ENCODE data around the gene LANCL2. TPM values are rescaled to one million over a fixed set of nuclear protein-coding genes. Genes with fewer than 3 reads are reported as not detected.
"Not testable (repeated sequence)": the region's sequence is repeated elsewhere in the genome, so short reads cannot be mapped to it uniquely, and the experiment has no call there.

LANCL2 gene
- total RNA-seq, 1 experiment from 2014 or later, result 18.5 TPM

- BruUV-seq (replicated peaks), result no TSS peak
- no peak for DNase-seq
- Mint-ChIP-seq H3K4me3 (ENCODE audit: unreplicated experiment) (no peak overlapping the region), H3K4me1 (ENCODE audit: low read depth, unreplicated experiment) (peaks cover 10% of the 10 kb centered on the region), H3K9me3 (ENCODE audit: unreplicated experiment) (no peaks in the 10 kb centered on the region), H3K36me3 (ENCODE audit: insufficient read depth, unreplicated experiment) (no peaks in the 10 kb centered on the region), H3K27ac (ENCODE audit: unreplicated experiment) (no peak overlapping the region), H3K27me3 (ENCODE audit: insufficient read depth, unreplicated experiment) (no peaks in the 10 kb centered on the region)
- no peak overlapping the region for H3K4me3 ChIP-seq (ENCODE audit: low read depth, low read length)
- no peaks in the 10 kb centered on the region; the same call in 1 of the 2 replicates for H3K4me1 ChIP-seq
- ChIA-PET CTCF (no interaction called here), POLR2A (no interaction called here)
- no peak for TF ChIP-seq CTCF (IDR thresholded peaks at IDR 0.05; ENCODE audit: insufficient read depth in 1 of 2, low read depth in 1 of 2, low read length in 1 of 2, severe bottlenecking in 1 of 2, unreplicated experiment in 1 of 2)
- H3K27me3 ChIP-seq (replicated peaks; ENCODE audit: control insufficient read depth, insufficient read depth, low read length), result no peaks in the 10 kb centered on the region
- intact Hi-C loops (cut with micrococcal nuclease; ENCODE audit: unreplicated experiment), result no loop called here
- H3K36me3 ChIP-seq (ENCODE audit: control insufficient read depth, insufficient read depth, low read length), result no peaks in the 10 kb centered on the region
- H3K9me3 ChIP-seq, result no peaks in the 10 kb centered on the region
These were observed 46.7 kb downstream of the LANCL2 start for GRCh38 chr7:55411844-55412243.

- Histone ChIP-seq H3K36me3 (ENCODE audit: control insufficient read depth, insufficient read depth, low read length) (no peaks in the 10 kb centered on the region), H3K4me3 (ENCODE audit: low read depth, low read length) (no peak overlapping the region), H3K27me3 (replicated peaks; ENCODE audit: control insufficient read depth, insufficient read depth, low read length) (no peaks in the 10 kb centered on the region), H3K4me1 (no peaks in the 10 kb centered on the region; the same call in 1 of the 2 replicates), H3K9me3 (no peaks in the 10 kb centered on the region)
- no TSS peak for BruUV-seq (replicated peaks)
- Mint-ChIP-seq H3K27ac (ENCODE audit: unreplicated experiment) (no peak overlapping the region), H3K4me3 (ENCODE audit: unreplicated experiment) (no peak overlapping the region), H3K4me1 (ENCODE audit: low read depth, unreplicated experiment) (no peaks in the 10 kb centered on the region), H3K9me3 (ENCODE audit: unreplicated experiment) (no peaks in the 10 kb centered on the region), H3K27me3 (ENCODE audit: insufficient read depth, unreplicated experiment) (no peaks in the 10 kb centered on the region), H3K36me3 (ENCODE audit: insufficient read depth, unreplicated experiment) (no peaks in the 10 kb centered on the region)
- CTCF ChIA-PET, result no interaction called here
- POLR2A ChIA-PET, result interaction anchor here (0.5 kb wide), 1 partner anchor 76 kb away, joined by 5 read pairs; no protein-coding TSS in a partner anchor
- DNase-seq, result no peak
- intact Hi-C loops (cut with micrococcal nuclease; ENCODE audit: unreplicated experiment), result no loop called here
- no peak for TF ChIP-seq CTCF (IDR thresholded peaks at IDR 0.05; ENCODE audit: insufficient read depth in 1 of 2, low read depth in 1 of 2, low read length in 1 of 2, severe bottlenecking in 1 of 2, unreplicated experiment in 1 of 2)
These were observed 48.3 kb downstream of the LANCL2 start for GRCh38 chr7:55413442-55413841.

GRCh38 chr7:55415173-55415778 lies 50.1 kb downstream of the LANCL2 start:
- H3K9me3 Mint-ChIP-seq (ENCODE audit: unreplicated experiment), result no peaks in the 10 kb centered on the region
- H3K4me3 Mint-ChIP-seq (ENCODE audit: unreplicated experiment), result no peak overlapping the region
- H3K9me3 ChIP-seq, result no peaks in the 10 kb centered on the region
- no peak overlapping the region for H3K4me3 ChIP-seq (ENCODE audit: low read depth, low read length)
- peak; percentile 80 to 89 for DNase-seq
- intact Hi-C loops (cut with micrococcal nuclease; ENCODE audit: unreplicated experiment), result loop anchor here (1.0 kb wide), 4 partner anchors 15 to 641 kb away; no protein-coding TSS in a partner anchor
- no peaks in the 10 kb centered on the region for H3K36me3 ChIP-seq (ENCODE audit: control insufficient read depth, insufficient read depth, low read length)
- H3K4me1 ChIP-seq, result peaks cover 2% of the 10 kb centered on the region; the same call in 1 of the 2 replicates
- H3K36me3 Mint-ChIP-seq (ENCODE audit: insufficient read depth, unreplicated experiment), result no peaks in the 10 kb centered on the region
- CTCF ChIA-PET, result interaction anchor here (0.6 to 0.8 kb wide), 3 partner anchors 92 to 233 kb away, joined by 3 to 6 read pairs (median 5); no protein-coding TSS in a partner anchor
- no peak overlapping the region for H3K27ac Mint-ChIP-seq (ENCODE audit: unreplicated experiment)
- POLR2A ChIA-PET, result interaction anchor here (0.6 kb wide), 1 partner anchor 11 kb away, joined by 3 read pairs; no protein-coding TSS in a partner anchor
- H3K4me1 Mint-ChIP-seq (ENCODE audit: low read depth, unreplicated experiment), result no peaks in the 10 kb centered on the region
- no peaks in the 10 kb centered on the region for H3K27me3 ChIP-seq (replicated peaks; ENCODE audit: control insufficient read depth, insufficient read depth, low read length)
- no peaks in the 10 kb centered on the region for H3K27me3 Mint-ChIP-seq (ENCODE audit: insufficient read depth, unreplicated experiment)
- TF ChIP-seq CTCF (IDR thresholded peaks at IDR 0.05; ENCODE audit: insufficient read depth in 1 of 2, low read depth in 1 of 2, low read length in 1 of 2, severe bottlenecking in 1 of 2, unreplicated experiment in 1 of 2), result peak; percentile 85 to 88
- BruUV-seq (replicated peaks), result no TSS peak

GRCh38 chr7:55417456-55417855 lies 52.3 kb downstream of the LANCL2 start:
- DNase-seq; H3K9me3 ChIP-seq; H3K36me3 ChIP-seq (ENCODE audit: control insufficient read depth, insufficient read depth, low read length); H3K27me3 Mint-ChIP-seq (ENCODE audit: insufficient read depth, unreplicated experiment); POLR2A ChIA-PET; H3K4me1 ChIP-seq; H3K4me1 Mint-ChIP-seq (ENCODE audit: low read depth, unreplicated experiment); H3K9me3 Mint-ChIP-seq (ENCODE audit: unreplicated experiment); H3K36me3 Mint-ChIP-seq (ENCODE audit: insufficient read depth, unreplicated experiment); H3K27me3 ChIP-seq (replicated peaks; ENCODE audit: control insufficient read depth, insufficient read depth, low read length); BruUV-seq (replicated peaks); intact Hi-C loops (cut with micrococcal nuclease; ENCODE audit: unreplicated experiment); H3K27ac Mint-ChIP-seq (ENCODE audit: unreplicated experiment); H3K4me3 ChIP-seq (ENCODE audit: low read depth, low read length); H3K4me3 Mint-ChIP-seq (ENCODE audit: unreplicated experiment): not testable (repeated sequence)
- CTCF ChIA-PET, result interaction anchor here (0.6 kb wide), 1 partner anchor 11 kb away, joined by 4 read pairs; no protein-coding TSS in a partner anchor
